Stimulated activated CD8-positive, alpha-beta memory T cell treated with anti-CD3 and anti-CD28 coated beads, Interleukin-2, amount 100 ng/mL, for 48 hours (primary cell): ENCODE measurements around the gene TOR3A.
A peak's percentile ranks its signal among the peaks of the same experiment; 100 is the strongest.
"Not testable (repeated sequence)": the region's sequence is repeated elsewhere in the genome, so short reads cannot be mapped to it uniquely, and the experiment has no call there.

Experiments used
- DNase-seq, 2 donors: peaks; one replicate each; pipeline ENCODE4 v3.0.0-alpha.2; 2020; ENCODE audit warnings: low read depth in 2 of 2

TOR3A gene

GRCh38 chr1:179107706-179108629 lies 26.1 kb downstream of the TOR3A start:
- DNase-seq: no peak

- DNase-seq: no peak
Observed at GRCh38 chr1:179108644-179109043, 26.8 kb downstream of the TOR3A start.

GRCh38 chr1:179115181-179115580 lies 33.3 kb downstream of the TOR3A start:
- DNase-seq: no peak

GRCh38 chr1:179119513-179119912 lies 37.6 kb downstream of the TOR3A start:
- no peak for DNase-seq

GRCh38 chr1:179120736-179121135 lies 38.9 kb downstream of the TOR3A start:
- DNase-seq: no peak

GRCh38 chr1:179121159-179121938 lies 39.5 kb downstream of the TOR3A start:
- peak in 1 of 2 donors; percentile 8 for DNase-seq

GRCh38 chr1:179124873-179125272 lies 43.0 kb downstream of the TOR3A start:
- no peak for DNase-seq

- DNase-seq: no peak
Observed at GRCh38 chr1:179126338-179127060, 44.6 kb downstream of the TOR3A start.

- DNase-seq: no peak
Observed at GRCh38 chr1:179127163-179127895, 45.5 kb downstream of the TOR3A start.

- no peak for DNase-seq
Observed at GRCh38 chr1:179128520-179128919, 46.6 kb downstream of the TOR3A start.

- DNase-seq: no peak
Observed at GRCh38 chr1:179129702-179130473, 48.0 kb downstream of the TOR3A start.

GRCh38 chr1:179135168-179135567 lies 53.3 kb downstream of the TOR3A start:
- DNase-seq: not testable (repeated sequence)

GRCh38 chr1:179135707-179136106 lies 53.8 kb downstream of the TOR3A start:
- DNase-seq: not testable (repeated sequence)

- DNase-seq: no peak
Observed at GRCh38 chr1:179137617-179138255, 55.9 kb downstream of the TOR3A start.

- DNase-seq: not testable (repeated sequence)
Observed at GRCh38 chr1:179138755-179139154, 56.9 kb downstream of the TOR3A start.

GRCh38 chr1:179141592-179142251 lies 59.9 kb downstream of the TOR3A start:
- DNase-seq: peak in 1 of 2 donors; percentile 12

- no peak for DNase-seq
Observed at GRCh38 chr1:179142889-179143299, 61.0 kb downstream of the TOR3A start.

- DNase-seq: no peak
Observed at GRCh38 chr1:179143322-179143721, 61.5 kb downstream of the TOR3A start.

GRCh38 chr1:179144626-179145025 lies 62.8 kb downstream of the TOR3A start:
- DNase-seq: no peak
